H1 (cell line): Measurements from ENCODE around the gene CCDC91. TPM values are rescaled to one million over a fixed set of nuclear protein-coding genes. Genes with fewer than 3 reads are reported as not detected.

Source experiments
- CTCF ChIA-PET: fragments of 300-600 bp; sonication (Branson Sonifier 250); formaldehyde crosslinking; loops from one replicate; lab custom pipeline; 2021; ENCODE audit not compliant: partially characterized antibody; lab: Charles Lee
- POLR2A ChIA-PET: fragments of 300-600 bp; sonication (Branson Sonifier 250); formaldehyde crosslinking; loops from one replicate; lab custom pipeline; 2021; ENCODE audit warnings: inconsistent platforms; ENCODE audit not compliant: partially characterized antibody; lab: Charles Lee
- DNase-seq, 2 experiments: peaks; one replicate each; pipeline versions ENCODE4 v3.0.0 to v3.0.0-alpha.2; 2010 to 2022; ENCODE audit warnings: low spot score in 2 of 2, low read depth in 1 of 2, mixed read lengths in 1 of 2
- FAIRE-seq: peaks from 2 replicates; lab custom pipeline; 2011; peaks lifted over from hg19 to GRCh38; lab: Jason Lieb, UNC
- H2AFZ ChIP-seq: 2 replicates; pipeline ENCODE4 v1.8.1; 2012; ENCODE audit warnings: low read length, inconsistent platforms
- H2AK5ac ChIP-seq: 2 replicates; pipeline ENCODE4 v1.6.1; 2013; ENCODE audit warnings: low read depth, low read length
- H2BK120ac ChIP-seq: replicated peaks from 2 replicates; pipeline ENCODE3; 2013; ENCODE audit warnings: low read depth, low read length, inconsistent platforms
- H2BK12ac ChIP-seq: 2 replicates; pipeline ENCODE4 v1.6.1; 2013; ENCODE audit warnings: low read depth, low read length
- H2BK15ac ChIP-seq: 2 replicates; pipeline ENCODE4 v1.6.1; 2013; ENCODE audit warnings: low read length
- H2BK20ac ChIP-seq: 2 replicates; pipeline ENCODE4 v1.6.1; 2013; ENCODE audit warnings: low read length
- H2BK5ac ChIP-seq: 2 replicates; pipeline ENCODE4 v1.6.1; 2013; ENCODE audit warnings: low read depth, low read length
- H3K14ac ChIP-seq: 2 replicates; pipeline ENCODE4 v1.6.1; 2013; ENCODE audit warnings: inconsistent platforms; ENCODE audit not compliant: insufficient read length
- H3K18ac ChIP-seq: 2 replicates; pipeline ENCODE4 v1.6.1; 2013; ENCODE audit warnings: low read length; ENCODE audit errors: extremely low read depth
- H3K23ac ChIP-seq: 2 replicates; pipeline ENCODE4 v1.6.1; 2013; ENCODE audit warnings: inconsistent platforms; ENCODE audit not compliant: insufficient read length
- H3K23me2 ChIP-seq: 2 replicates; pipeline ENCODE4 v1.6.1; 2013; ENCODE audit warnings: low read depth, low read length
- H3K27ac ChIP-seq: 2 replicates; pipeline ENCODE4 v1.6.1; 2011; ENCODE audit warnings: low read depth, low read length, inconsistent platforms
- H3K27me3 ChIP-seq, 4 experiments: replicated peaks in 1 of 4; 1 replicate in 1 of 4; 2 replicates in 3 of 4; pipeline versions ENCODE4 v1.6.1 to v1.8.1; 2011 to 2013; ENCODE audit warnings: low read length in 3 of 4, mild to moderate bottlenecking in 3 of 4, inconsistent platforms in 2 of 4, mixed read lengths in 2 of 4, moderate library complexity in 1 of 4; ENCODE audit not compliant: control insufficient read depth in 3 of 4, insufficient read depth in 3 of 4; ENCODE audit errors: extremely low read depth in 1 of 4
- H3K36me3 ChIP-seq, 4 experiments: 2 replicates each; pipeline versions ENCODE4 v1.6.1 to v1.8.1; 2011 to 2013; ENCODE audit warnings: mild to moderate bottlenecking in 4 of 4, low read length in 3 of 4, moderate library complexity in 2 of 4, control low read depth in 1 of 4, inconsistent platforms in 1 of 4; ENCODE audit not compliant: insufficient read depth in 4 of 4, control insufficient read depth in 2 of 4
- H3K4ac ChIP-seq: replicated peaks from 2 replicates; pipeline ENCODE3; 2013; ENCODE audit warnings: low read length, low read depth, mixed read lengths, inconsistent platforms; ENCODE audit not compliant: insufficient read length
- H3K4me1 ChIP-seq, 4 experiments: replicated peaks in 1 of 4; 1 replicate in 1 of 4; 2 replicates in 3 of 4; pipeline versions ENCODE4 v1.6.1 to v1.8.1; 2011 to 2013; ENCODE audit warnings: low read length in 3 of 4, inconsistent platforms in 2 of 4, mixed read lengths in 1 of 4; ENCODE audit not compliant: insufficient read depth in 4 of 4, control insufficient read depth in 3 of 4
- H3K4me2 ChIP-seq, 2 experiments: 2 replicates each; pipeline versions ENCODE4 v1.6.1 to v1.8.1; 2011 to 2013; ENCODE audit warnings: low read depth in 2 of 2, low read length in 2 of 2, control low read depth in 1 of 2, inconsistent platforms in 1 of 2, mild to moderate bottlenecking in 1 of 2; ENCODE audit not compliant: insufficient read depth in 1 of 2
- H3K4me3 ChIP-seq, 4 experiments: fragments of 200-600, 300-600 bp in 1 of 4; sonication (generic), shearing (Covaris generic), sonication (Bioruptor Twin) in 1 of 4; 2 replicates each; pipeline versions ENCODE4 v1.5.1 to v1.8.1; 2011 to 2016; ENCODE audit warnings: low read length in 4 of 4, low read depth in 3 of 4, control low read depth in 2 of 4, inconsistent platforms in 2 of 4, mild to moderate bottlenecking in 2 of 4, mixed read lengths in 1 of 4, moderate library complexity in 1 of 4; ENCODE audit not compliant: insufficient read depth in 2 of 4; ENCODE audit errors: extremely low read depth in 1 of 4
- H3K56ac ChIP-seq: replicated peaks from 2 replicates; pipeline ENCODE3; 2013; ENCODE audit warnings: low read depth, mild to moderate bottlenecking, mixed read lengths, low read length, inconsistent platforms; ENCODE audit not compliant: insufficient read length
- H3K79me1 ChIP-seq: 2 replicates; pipeline ENCODE4 v1.6.1; 2013; ENCODE audit warnings: low read depth, low read length, control low read depth
- H3K79me2 ChIP-seq, 2 experiments: 2 replicates each; pipeline versions ENCODE4 v1.6.1 to v1.8.1; 2012 to 2013; ENCODE audit warnings: low read length in 2 of 2, mild to moderate bottlenecking in 2 of 2, inconsistent platforms in 1 of 2; ENCODE audit not compliant: insufficient read depth in 2 of 2, control insufficient read depth in 1 of 2
- H3K9ac ChIP-seq, 4 experiments: replicated peaks in 1 of 4; 1 replicate in 1 of 4; 2 replicates in 3 of 4; pipeline versions ENCODE4 v1.6.1 to v1.8.1; 2011 to 2013; ENCODE audit warnings: low read depth in 3 of 4, low read length in 3 of 4, control low read depth in 2 of 4, mild to moderate bottlenecking in 2 of 4, moderate library complexity in 2 of 4, inconsistent platforms in 1 of 4; ENCODE audit errors: extremely low read depth in 1 of 4
- H3K9me3 ChIP-seq, 2 experiments: 2 replicates each; pipeline versions ENCODE4 v1.6.1 to v1.8.1; 2012 to 2013; ENCODE audit warnings: mild to moderate bottlenecking in 2 of 2, moderate library complexity in 2 of 2, control low read depth in 1 of 2, inconsistent platforms in 1 of 2, low read depth in 1 of 2, low read length in 1 of 2, mixed read lengths in 1 of 2; ENCODE audit not compliant: insufficient read depth in 2 of 2
- H4K20me1 ChIP-seq, 2 experiments: replicated peaks in 1 of 2; 2 replicates each; pipeline versions ENCODE3 to v1.8.1; 2011 to 2013; ENCODE audit warnings: inconsistent platforms in 2 of 2, low read length in 2 of 2, mild to moderate bottlenecking in 1 of 2; ENCODE audit not compliant: insufficient read depth in 2 of 2, control insufficient read depth in 1 of 2
- H4K5ac ChIP-seq: 2 replicates; pipeline ENCODE4 v1.6.1; 2013; ENCODE audit warnings: low read length, low read depth, mixed read lengths, inconsistent platforms; ENCODE audit not compliant: insufficient read length
- H4K8ac ChIP-seq: 2 replicates; pipeline ENCODE4 v1.8.0; 2013; ENCODE audit warnings: mild to moderate bottlenecking, moderate library complexity, low read length, inconsistent platforms; ENCODE audit not compliant: insufficient read depth; ENCODE audit errors: extremely low read depth
- H4K91ac ChIP-seq: replicated peaks from 2 replicates; pipeline ENCODE3; 2013; ENCODE audit warnings: low read length, mixed read lengths, inconsistent platforms; ENCODE audit not compliant: insufficient read length
- CHD2 ChIP-seq: IDR thresholded peaks from 2 replicates; pipeline ENCODE4 v1.6.1; 2012; ENCODE audit warnings: low read length, improper control_type of control experiment
- SAP30 ChIP-seq: fragments of 300-600 bp; sonication (generic); IDR thresholded peaks from 2 replicates; pipeline ENCODE4 v1.7.1; 2012; ENCODE audit warnings: low read length, moderate library complexity, mild to moderate bottlenecking, inconsistent platforms; ENCODE audit not compliant: insufficient read depth, insufficient replicate concordance
- WGBS, 2 experiments: shearing (Covaris generic) in 1 of 2; methylation state at CpG; one replicate each; pipeline versions ENCODE4 v1.1.6 to v1.1.7; 2013 to 2015; ENCODE audit warnings: low lambda C conversion rate in 2 of 2, mixed read lengths in 2 of 2, inconsistent platforms in 1 of 2, low coverage in 1 of 2, missing lambda C conversion rate in 1 of 2; ENCODE audit not compliant: insufficient replicate concordance in 2 of 2, insufficient coverage in 1 of 2, insufficient read length in 1 of 2; ENCODE audit errors: extremely low coverage in 1 of 2, missing lambda C conversion rate in 1 of 2; 5-methylcytosine and 5-hydroxymethylcytosine counted together
- polyA plus RNA-seq, 7 experiments: library from polyadenylated mRNA; depleted of rRNA in 3 of 7; stranded (reverse) in 5 of 7; unstranded in 2 of 7; fragments of >200 nt in 5 of 7; fragments of 200-250 nt in 2 of 7; gene quantifications; 1 replicate in 5 of 7; 2 replicates in 1 of 7; 4 replicates in 1 of 7; pipeline versions ENCODE4 v1.2.1 to v1.2.3, GENCODE V29; 2011 to 2013; ENCODE audit warnings: missing spikeins in 2 of 7, mixed read lengths in 2 of 7
- total RNA-seq: library from RNA; stranded (reverse); fragmentation: NEBNext Ultra II Directional; extraction: Animal tissue kit (Norgen Biotek cat#: 25700); gene quantifications from 2 replicates; pipeline ENCODE4 v1.2.1, GENCODE V29; 2021

The CCDC91 gene
- total and polyA plus RNA-seq, 2 of the 8 experiments (the other 6 are each of a cell fraction or from before 2014, with no cell fraction given): 8.6 to 23.1 TPM

DNA sequence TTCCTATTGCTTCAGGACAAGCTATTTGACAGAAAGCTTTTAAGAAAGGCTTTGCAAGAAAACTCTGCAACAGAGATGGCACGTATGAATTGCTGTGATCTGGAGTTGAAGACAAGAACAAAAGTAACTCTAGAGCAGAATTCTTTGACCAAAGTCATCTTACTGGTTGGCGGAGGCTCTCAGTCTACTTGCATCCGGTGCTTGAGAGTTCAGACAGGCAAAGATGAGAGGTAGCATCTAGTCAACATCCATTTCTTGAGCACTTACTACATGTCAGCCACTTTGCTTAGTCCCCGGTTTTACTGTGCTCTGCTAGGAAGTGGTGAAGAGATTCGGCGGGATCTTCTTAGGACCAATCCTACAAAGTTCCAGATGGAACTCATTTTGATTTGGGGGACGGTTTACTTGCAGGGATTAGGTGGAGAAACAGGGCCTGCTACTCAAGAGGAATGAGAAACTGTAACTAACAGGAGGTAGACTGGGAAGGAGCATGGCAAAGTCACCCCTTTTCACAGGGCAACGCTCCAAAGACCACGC is 404 bp upstream of the CCDC91 start:
- Histone ChIP-seq H3K23me2 (peaks cover 7% of the 10 kb centered on the region), H4K20me1 (no peaks in the 10 kb centered on the region), H3K27me3 (no peaks in the 10 kb centered on the region), H2BK120ac (no peak overlapping the region), H2BK12ac (no peak overlapping the region), H3K4me3 (peak overlapping the region; percentile 77 to 95 (median 87)), H3K36me3 (no peaks in the 10 kb centered on the region), H2BK20ac (no peak overlapping the region), H4K91ac (no peak overlapping the region), H3K9me3 (0 out of 4 replicates have a peak, but pooled peaks cover 0 to 2% of the 10 kb centered on the region in 2 experiments), H3K23ac (no peak overlapping the region), H3K14ac (no peak overlapping the region), H3K4me1 (peaks cover 0 to 8% (median 6%) of the 10 kb centered on the region in 4 experiments; a peak in 5 of 7 replicates), H3K79me1 (peaks cover 3% of the 10 kb centered on the region; the same call in 1 of the 2 replicates), H3K18ac (peak overlapping the region; percentile 78), H3K79me2 (peaks cover 6 to 41% of the 10 kb centered on the region in 2 experiments; a peak in 3 of 4 replicates), H3K4ac (no peak overlapping the region), H2AK5ac (no peak overlapping the region), H2AFZ (peak overlapping the region; percentile 98), H2BK15ac (0 out of 2 replicates have a peak overlapping the region, but pooled peaks have one; percentile 31), H2BK5ac (peak overlapping the region; percentile 93; the same call in 1 of the 2 replicates), H3K4me2 (peak overlapping the region; percentile 94 to 98), H3K27ac (no peak overlapping the region), H4K5ac (peak overlapping the region; percentile 69), H3K9ac (peak overlapping the region in 3 of 4 experiments; percentile 70 to 92 (median 89); a peak in 5 of 7 replicates), H4K8ac (peak overlapping the region; percentile 99), H3K56ac (peak overlapping the region; percentile 20)
- FAIRE-seq (no peak), DNase-seq (no peak)
- TF ChIP-seq SAP30 (no peak), CHD2 (no peak)
- CTCF ChIA-PET: interaction anchor here (1.3 kb wide), 1 partner anchor 17 kb away, joined by 3 read pairs; no protein-coding TSS in a partner anchor
- POLR2A ChIA-PET: interaction anchor here (1.1 kb wide), 1 partner anchor 11 kb away, joined by 7 read pairs; no protein-coding TSS in a partner anchor
- 71% methylated on average over 8 of the region's 9 CpGs; no CpG with 5 or more reads in 1 of the 2 experiments for WGBS, 2 experiments
